Measurements from ENCODE around the gene CACNG6.

Gene CACNG6

GRCh38 chr19:54041969-54042606, 50.7 kb downstream of the CACNG6 start:
- DNase-seq (ENCODE audit: low read depth in 3 of 3), result no peak

DNA sequence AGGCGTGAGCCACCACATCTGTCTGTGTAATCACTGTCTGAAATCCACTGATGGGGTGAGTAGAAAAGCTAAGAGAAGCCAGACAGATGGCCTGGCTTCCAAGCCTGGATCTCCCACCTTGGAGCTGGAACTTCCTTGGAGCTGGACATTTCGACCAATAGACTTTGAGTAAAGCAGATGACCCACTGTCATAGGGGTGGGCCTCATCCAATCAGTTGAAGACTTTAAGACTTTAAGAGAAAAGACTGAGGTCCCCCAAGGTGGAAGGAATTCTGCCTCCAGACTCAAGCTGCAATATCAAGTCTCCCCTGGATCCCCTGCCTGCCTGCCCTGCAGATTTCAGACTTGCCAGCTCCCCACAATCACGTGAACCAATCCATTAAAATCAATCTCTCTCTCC, 51.6 kb downstream of the CACNG6 start:
- DNase-seq (ENCODE audit: low read depth in 3 of 3), result no peak

DNA sequence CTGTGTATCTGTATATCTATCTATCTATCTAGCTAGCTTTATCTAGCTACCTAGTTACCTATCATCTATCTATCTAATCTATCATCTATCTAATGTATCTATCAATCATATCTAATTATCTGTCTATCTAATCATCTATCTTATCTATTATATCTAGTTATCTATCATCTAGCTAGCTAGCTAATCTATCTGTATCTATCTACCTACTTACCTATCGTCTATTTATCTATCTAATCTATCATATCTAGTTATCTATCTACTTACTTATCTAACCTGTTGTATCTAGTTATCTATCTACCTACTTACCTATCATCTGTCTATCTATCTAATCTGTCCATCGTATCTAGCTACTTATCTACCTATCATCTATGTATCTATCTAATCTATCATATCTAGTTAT, 54.3 kb downstream of the CACNG6 start:
- no peak for DNase-seq (ENCODE audit: low read depth in 3 of 3)

- no peak for DNase-seq (ENCODE audit: low read depth in 3 of 3)
Observed at GRCh38 chr19:54047616-54048015, 56.2 kb downstream of the CACNG6 start.
